ENCODE measurements around the gene PURA. TPM values are rescaled to one million over a fixed set of nuclear protein-coding genes. Genes with fewer than 3 reads are reported as not detected.

PURA gene
- total and polyA plus RNA-seq, 2 of the 4 experiments (the other 2 are of a cell fraction): 3.8 to 5.6 TPM

DNA sequence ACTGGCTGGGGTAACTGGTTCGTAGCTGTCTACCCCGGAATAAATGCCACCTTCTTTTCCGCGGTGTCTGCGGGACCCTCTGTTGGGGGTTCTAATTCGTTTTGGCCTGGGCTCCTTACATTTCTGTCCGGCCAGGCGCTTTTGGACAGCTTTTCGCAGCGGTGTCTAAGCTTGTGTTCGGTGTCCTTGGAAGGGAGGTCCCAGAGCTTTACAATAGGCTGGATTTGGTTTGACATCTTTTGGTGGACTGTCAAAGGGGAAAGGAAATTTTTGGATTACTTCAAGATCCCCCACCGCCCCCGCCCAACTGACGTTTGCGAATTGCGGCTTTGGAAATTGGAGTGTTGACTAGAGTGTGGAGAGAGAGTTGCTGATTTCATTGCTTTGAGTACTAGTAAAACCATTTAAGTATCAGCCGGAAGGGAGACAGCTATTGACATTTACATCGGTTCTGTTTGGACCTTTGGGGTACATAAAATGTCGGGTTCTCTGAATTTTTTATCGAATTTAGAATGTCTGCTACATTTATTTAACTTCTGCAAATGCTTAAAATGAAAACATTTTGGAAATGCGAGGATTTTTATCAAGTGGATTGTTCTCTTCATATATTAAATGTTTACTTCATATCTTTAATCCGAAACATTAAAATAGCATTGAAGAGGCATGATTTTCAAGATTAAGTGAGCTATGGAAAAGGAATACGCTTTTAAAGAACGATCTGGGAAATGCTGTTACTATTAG is 4.7 kb upstream of the PURA start (continued):
- TF ChIP-seq FOS (IDR thresholded peaks at IDR 0.05; ENCODE audit: low read depth, low read length): no peak

DNA sequence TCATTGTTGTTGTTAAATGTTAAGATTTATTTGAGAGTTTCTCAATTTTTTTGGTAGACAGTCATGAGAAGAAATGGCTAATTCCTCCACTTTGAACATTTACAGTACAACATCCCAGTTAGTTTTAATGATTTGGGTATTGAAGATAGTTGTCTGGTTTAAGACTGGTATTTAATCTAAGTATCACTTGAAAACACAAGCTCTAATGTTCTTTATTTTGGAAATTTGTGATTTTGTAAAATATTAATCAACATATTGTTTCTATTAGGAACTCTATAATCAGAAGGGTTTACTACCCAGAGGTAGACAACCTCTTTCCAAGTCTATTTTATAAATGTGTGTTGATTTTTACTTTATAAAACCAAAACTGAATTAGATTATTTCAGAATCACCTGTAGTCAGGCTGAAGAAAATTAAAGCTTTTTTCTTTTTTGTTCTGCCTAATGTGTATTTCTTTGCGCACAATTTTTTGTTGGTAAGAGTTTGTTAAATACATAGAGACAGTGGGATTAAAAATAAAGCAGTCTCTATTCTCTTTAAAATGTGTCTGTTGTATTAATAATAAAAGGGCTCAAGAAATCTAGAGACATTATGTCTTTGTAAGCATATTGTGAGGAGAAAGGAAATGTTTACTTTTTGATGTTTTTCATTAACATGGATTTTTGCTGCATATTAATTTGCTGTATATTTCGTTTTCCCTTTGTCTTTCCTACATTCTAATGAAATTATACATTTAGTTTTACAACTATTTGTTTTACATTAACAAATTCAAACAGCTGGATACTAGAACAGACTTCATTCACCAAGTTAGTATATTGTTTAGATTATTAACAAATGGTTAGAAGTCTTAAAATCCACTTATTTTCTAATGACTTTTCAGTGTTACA is 3.9 kb upstream of the PURA start:
- H3K27me3 ChIP-seq (ENCODE audit: control insufficient read depth, insufficient read depth, low read length): no peaks in the 10 kb centered on the region
- no TSS peak for BruUV-seq (replicated peaks)
- H2BK20ac ChIP-seq (ENCODE audit: low read depth, low read length): no peak overlapping the region
- H2BK5ac ChIP-seq (ENCODE audit: low read depth, low read length, poor library complexity, severe bottlenecking): no peak overlapping the region
- H3K4ac ChIP-seq (ENCODE audit: low read depth, low read length): no peak overlapping the region
- no peak overlapping the region for H2BK15ac ChIP-seq (ENCODE audit: low read depth, low read length)
- no peak overlapping the region for H4K5ac ChIP-seq (ENCODE audit: low read depth, low read length)
- H3K23ac ChIP-seq (ENCODE audit: low read depth, low read length): no peak overlapping the region
- H3K4me3 ChIP-seq (ENCODE audit: insufficient read depth, low read depth, low read length): no peak overlapping the region
- ChIA-PET CTCF (no interaction called here), POLR2A (ENCODE audit: unreplicated experiment) (interaction anchor here (0.6 to 1.1 kb wide), 2 partner anchors 380 to 1772 kb away, joined by 3 read pairs; partner anchors contain the start of gene FAM53C)
- H2BK120ac ChIP-seq (ENCODE audit: low read depth, low read length): no peak overlapping the region
- no peak overlapping the region for H4K8ac ChIP-seq (ENCODE audit: low read depth in 2 of 2, low read length in 2 of 2)
- dilution Hi-C loops (cut with HindIII; ENCODE audit: low sequenced_read_pairs, unreplicated experiment) (no loop called here), intact Hi-C loops (cut with micrococcal nuclease) (no loop called here), in situ Hi-C loops (cut with MboI; ENCODE audit: low sequenced_read_pairs) (loop anchor here (25.0 kb wide), 1 partner anchor 473 kb away; the partner anchor contains the start of gene CXXC5)
- H4K20me1 ChIP-seq (ENCODE audit: insufficient read depth, low read length): peaks cover 15% of the 10 kb centered on the region
- no peak overlapping the region for H3K27ac ChIP-seq (ENCODE audit: insufficient read depth, low read length)
- H3K79me1 ChIP-seq (ENCODE audit: low read depth in 1 of 2, low read length in 2 of 2): peaks cover 3 to 51% of the 10 kb centered on the region in 2 experiments; a peak in 3 of 4 replicates
- H3K4me1 ChIP-seq (ENCODE audit: control insufficient read depth, insufficient read depth, low read length): peaks cover 12% of the 10 kb centered on the region
- H3K36me3 ChIP-seq (ENCODE audit: control insufficient read depth, insufficient read depth, low read length): peaks cover 2% of the 10 kb centered on the region; the same call in 1 of the 2 replicates
- no peak overlapping the region for H3K9ac ChIP-seq (ENCODE audit: low read depth, low read length)
- no peak overlapping the region for H2AK9ac ChIP-seq (replicated peaks; ENCODE audit: low read depth, low read length, poor library complexity)
- H3K18ac ChIP-seq (ENCODE audit: low read depth, low read length): no peak overlapping the region
- H3K9me3 ChIP-seq (ENCODE audit: control insufficient read depth, insufficient read depth, low read length): no peaks in the 10 kb centered on the region
- no peak overlapping the region for H4K91ac ChIP-seq (ENCODE audit: insufficient read depth, low read depth, low read length)
- H3K9me1 ChIP-seq (ENCODE audit: insufficient read depth, low read length): peaks cover 6% of the 10 kb centered on the region; the same call in 1 of the 2 replicates
- no peak overlapping the region for H3K56ac ChIP-seq (ENCODE audit: extremely low read depth, insufficient read depth, low read length)
- WGBS, 2 experiments (ENCODE audit: extremely low coverage in 2 of 2, insufficient read length in 1 of 2): no CpG with 5 or more reads among the region's 2 CpGs
- ATAC-seq (ENCODE audit: low read depth) (no peak), DNase-seq (no peak)
- no peak overlapping the region for H2AK5ac ChIP-seq (ENCODE audit: low read depth, low read length)
- no peak overlapping the region for H2AFZ ChIP-seq (replicated peaks; ENCODE audit: low read length, poor library complexity)
- peak overlapping the region; percentile 60; the same call in 1 of the 2 replicates for H3K4me2 ChIP-seq (ENCODE audit: low read depth, low read length)
- H3K14ac ChIP-seq (replicated peaks; ENCODE audit: low read depth, low read length): no peak overlapping the region
- TF ChIP-seq, protein P1, sequence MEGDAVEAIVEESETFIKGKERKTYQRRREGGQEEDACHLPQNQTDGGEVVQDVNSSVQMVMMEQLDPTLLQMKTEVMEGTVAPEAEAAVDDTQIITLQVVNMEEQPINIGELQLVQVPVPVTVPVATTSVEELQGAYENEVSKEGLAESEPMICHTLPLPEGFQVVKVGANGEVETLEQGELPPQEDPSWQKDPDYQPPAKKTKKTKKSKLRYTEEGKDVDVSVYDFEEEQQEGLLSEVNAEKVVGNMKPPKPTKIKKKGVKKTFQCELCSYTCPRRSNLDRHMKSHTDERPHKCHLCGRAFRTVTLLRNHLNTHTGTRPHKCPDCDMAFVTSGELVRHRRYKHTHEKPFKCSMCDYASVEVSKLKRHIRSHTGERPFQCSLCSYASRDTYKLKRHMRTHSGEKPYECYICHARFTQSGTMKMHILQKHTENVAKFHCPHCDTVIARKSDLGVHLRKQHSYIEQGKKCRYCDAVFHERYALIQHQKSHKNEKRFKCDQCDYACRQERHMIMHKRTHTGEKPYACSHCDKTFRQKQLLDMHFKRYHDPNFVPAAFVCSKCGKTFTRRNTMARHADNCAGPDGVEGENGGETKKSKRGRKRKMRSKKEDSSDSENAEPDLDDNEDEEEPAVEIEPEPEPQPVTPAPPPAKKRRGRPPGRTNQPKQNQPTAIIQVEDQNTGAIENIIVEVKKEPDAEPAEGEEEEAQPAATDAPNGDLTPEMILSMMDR (conservative IDR thresholded peaks at IDR 0.05; ENCODE audit: low read depth, low read length): no peak
- TF ChIP-seq MXI1 (IDR thresholded peaks at IDR 0.05; ENCODE audit: borderline replicate concordance, low read depth, low read length): no peak
- TF ChIP-seq BHLHE40 (IDR thresholded peaks at IDR 0.05; ENCODE audit: low read depth, low read length): no peak
- TF ChIP-seq, protein P2, sequence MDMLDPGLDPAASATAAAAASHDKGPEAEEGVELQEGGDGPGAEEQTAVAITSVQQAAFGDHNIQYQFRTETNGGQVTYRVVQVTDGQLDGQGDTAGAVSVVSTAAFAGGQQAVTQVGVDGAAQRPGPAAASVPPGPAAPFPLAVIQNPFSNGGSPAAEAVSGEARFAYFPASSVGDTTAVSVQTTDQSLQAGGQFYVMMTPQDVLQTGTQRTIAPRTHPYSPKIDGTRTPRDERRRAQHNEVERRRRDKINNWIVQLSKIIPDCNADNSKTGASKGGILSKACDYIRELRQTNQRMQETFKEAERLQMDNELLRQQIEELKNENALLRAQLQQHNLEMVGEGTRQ (IDR thresholded peaks at IDR 0.05; ENCODE audit: low read depth, low read length): no peak
- TF ChIP-seq RCOR1 (IDR thresholded peaks at IDR 0.05; ENCODE audit: insufficient replicate concordance, low read length): no peak
- no peak; the same call in 1 of the 2 replicates for TF ChIP-seq CEBPB (IDR thresholded peaks at IDR 0.05; ENCODE audit: low read depth, low read length)
- no peak for TF ChIP-seq CHD1 (IDR thresholded peaks at IDR 0.05; ENCODE audit: low read depth, low read length)
- TF ChIP-seq RAD21 (IDR thresholded peaks at IDR 0.05; ENCODE audit: low read length): no peak
- TF ChIP-seq, protein P3, sequence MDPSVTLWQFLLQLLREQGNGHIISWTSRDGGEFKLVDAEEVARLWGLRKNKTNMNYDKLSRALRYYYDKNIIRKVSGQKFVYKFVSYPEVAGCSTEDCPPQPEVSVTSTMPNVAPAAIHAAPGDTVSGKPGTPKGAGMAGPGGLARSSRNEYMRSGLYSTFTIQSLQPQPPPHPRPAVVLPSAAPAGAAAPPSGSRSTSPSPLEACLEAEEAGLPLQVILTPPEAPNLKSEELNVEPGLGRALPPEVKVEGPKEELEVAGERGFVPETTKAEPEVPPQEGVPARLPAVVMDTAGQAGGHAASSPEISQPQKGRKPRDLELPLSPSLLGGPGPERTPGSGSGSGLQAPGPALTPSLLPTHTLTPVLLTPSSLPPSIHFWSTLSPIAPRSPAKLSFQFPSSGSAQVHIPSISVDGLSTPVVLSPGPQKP (IDR thresholded peaks at IDR 0.05; ENCODE audit: borderline replicate concordance, low read depth, low read length): no peak
